Measurements from ENCODE around the gene SOS2. TPM values are rescaled to one million over a fixed set of nuclear protein-coding genes. Genes with fewer than 3 reads are reported as not detected.

SOS2 gene
- 17.9 and 21.1 TPM in 2 replicates for total RNA-seq

GRCh38 chr14:50231475-50232275 is at the start of gene SOS2:
Gene SOS2 (minus strand): TSS chr14:50231578. CDS start chr14:50231283, 295 bp downstream.

GRCh38 chr14:50116181-50116956 is 115.0 kb downstream of the SOS2 start, which contains the start of gene VCPKMT:
Gene VCPKMT (minus strand): TSS chr14:50116572. CDS start chr14:50116552, 20 bp downstream.

Other genes starting within 250 kb of the SOS2 start
- gene VCPKMT, start 115.0 kb downstream of the SOS2 start, total RNA-seq: 6.2 and 6.8 TPM in 2 replicates
- 3.6 and 5.6 TPM in 2 replicates for gene L2HGDH, start 80.7 kb upstream of the SOS2 start, total RNA-seq
- gene DMAC2L, start 80.7 kb upstream of the SOS2 start, total RNA-seq: 6.4 and 6.8 TPM in 2 replicates
- gene CDKL1, start 165.3 kb upstream of the SOS2 start, total RNA-seq: 3.9 and 101 TPM in 2 replicates